Keratinocyte (primary cell): ENCODE data around the gene CYP4F8. TPM values are rescaled to one million over a fixed set of nuclear protein-coding genes. Genes with fewer than 3 reads are reported as not detected.

Experiments used
- DNase-seq: peaks from one replicate; pipeline ENCODE4 v3.0.0-alpha.2; 2011; ENCODE audit warnings: low read depth, missing footprints, low spot score
- FAIRE-seq: peaks from 2 replicates; lab custom pipeline; 2011; peaks lifted over from hg19 to GRCh38; lab: Jason Lieb, UNC
- H2AFZ ChIP-seq: 2 replicates; pipeline ENCODE4 v1.6.0; 2012; ENCODE audit warnings: low read length, control low read depth, inconsistent platforms; ENCODE audit not compliant: control insufficient read depth
- H3K27ac ChIP-seq: 2 replicates; pipeline ENCODE4 v1.5.1; 2011; ENCODE audit warnings: low read length; ENCODE audit not compliant: control insufficient read depth, insufficient read depth
- H3K27me3 ChIP-seq: 3 replicates; pipeline ENCODE4 v1.6.0; 2011; ENCODE audit warnings: low read length; ENCODE audit not compliant: control insufficient read depth, insufficient read depth; ENCODE audit errors: extremely low read depth
- H3K36me3 ChIP-seq, 2 experiments: 2 replicates in 1 of 2; 3 replicates in 1 of 2; pipeline ENCODE4 v1.5.1; 2011; ENCODE audit warnings: low read length in 2 of 2, mild to moderate bottlenecking in 1 of 2; ENCODE audit not compliant: control insufficient read depth in 2 of 2, insufficient read depth in 2 of 2; ENCODE audit errors: extremely low read depth in 1 of 2
- H3K4me1 ChIP-seq: 3 replicates; pipeline ENCODE4 v1.5.1; 2011; ENCODE audit warnings: low read length; ENCODE audit not compliant: control insufficient read depth, insufficient read depth; ENCODE audit errors: extremely low read depth
- H3K4me2 ChIP-seq: 3 replicates; pipeline ENCODE4 v1.6.0; 2011; ENCODE audit warnings: low read depth, low read length; ENCODE audit not compliant: control insufficient read depth, insufficient read depth; ENCODE audit errors: extremely low read depth
- H3K4me3 ChIP-seq, 3 experiments: fragments of 200-600 bp in 1 of 3; sonication (generic) in 1 of 3; 2 replicates in 2 of 3; 3 replicates in 1 of 3; pipeline ENCODE4 v1.5.1; 2011 to 2016; ENCODE audit warnings: low read length in 3 of 3, mild to moderate bottlenecking in 3 of 3, control low read depth in 2 of 3, inconsistent platforms in 1 of 3, low read depth in 1 of 3, mixed read lengths in 1 of 3, mixed run types in 1 of 3, moderate library complexity in 1 of 3; ENCODE audit not compliant: control insufficient read depth in 2 of 3, insufficient read depth in 2 of 3; ENCODE audit errors: extremely low read depth in 1 of 3
- H3K79me2 ChIP-seq: 2 replicates; pipeline ENCODE4 v1.6.0; 2012; ENCODE audit warnings: low read length; ENCODE audit not compliant: control insufficient read depth, insufficient read depth
- H3K9ac ChIP-seq: 3 replicates; pipeline ENCODE4 v1.6.0; 2011; ENCODE audit warnings: low read length; ENCODE audit not compliant: control insufficient read depth, insufficient read depth; ENCODE audit errors: extremely low read depth
- H3K9me1 ChIP-seq: 3 replicates; pipeline ENCODE4 v1.6.0; 2011; ENCODE audit warnings: low read length; ENCODE audit not compliant: control insufficient read depth, insufficient read depth; ENCODE audit errors: extremely low read depth
- H3K9me3 ChIP-seq: 2 replicates; pipeline ENCODE4 v1.5.1; 2012; ENCODE audit warnings: low read depth, low read length; ENCODE audit not compliant: control insufficient read depth
- H4K20me1 ChIP-seq: 3 replicates; pipeline ENCODE4 v1.6.0; 2011; ENCODE audit warnings: low read length; ENCODE audit not compliant: control insufficient read depth, insufficient read depth; ENCODE audit errors: extremely low read depth
- EZH2 ChIP-seq: IDR thresholded peaks from one replicate; pipeline ENCODE4 v1.6.1; 2012; ENCODE audit warnings: inconsistent platforms, mild to moderate bottlenecking, low read length, moderate library complexity
- dilution Hi-C: fragments of 300-500 bp; cut with MboI; formaldehyde crosslinking; loops from one replicate; pipeline ENCODE4 v1.7.0; 2020; ENCODE audit warnings: low sequenced_read_pairs; ENCODE audit not compliant: extremely low pct_ligation_motif_present
- polyA plus RNA-seq, 5 experiments: library from polyadenylated mRNA; depleted of rRNA in 3 of 5; stranded (reverse) in 3 of 5; stranded (forward) in 1 of 5; unstranded in 1 of 5; fragments of >200 nt; gene quantifications; 1 replicate in 1 of 5; 2 replicates in 3 of 5; 3 replicates in 1 of 5; pipeline versions ENCODE4 v1.2.1 to v1.2.3, GENCODE V29; 2011 to 2012; ENCODE audit warnings: missing spikeins in 2 of 5, low read depth in 1 of 5, low replicate concordance in 1 of 5
- TF ChIP-seq, protein P1 (sequence below), 3 experiments: IDR thresholded peaks in 1 of 3; conservative IDR thresholded peaks in 1 of 3; optimal IDR thresholded peaks in 1 of 3; 2 replicates in 2 of 3; 3 replicates in 1 of 3; pipeline versions ENCODE3 to v1.5.1; 2011; ENCODE audit warnings: low read length in 3 of 3, mild to moderate bottlenecking in 3 of 3, moderate library complexity in 2 of 3, control low read depth in 1 of 3, inconsistent platforms in 1 of 3; ENCODE audit not compliant: insufficient read depth in 2 of 3; ENCODE audit errors: extremely low read depth in 1 of 3

CYP4F8 gene
- polyA plus RNA-seq, 1 donor (not counting 4 experiments of a cell fraction or from before 2014, with no cell fraction given) = not detected

DNA sequence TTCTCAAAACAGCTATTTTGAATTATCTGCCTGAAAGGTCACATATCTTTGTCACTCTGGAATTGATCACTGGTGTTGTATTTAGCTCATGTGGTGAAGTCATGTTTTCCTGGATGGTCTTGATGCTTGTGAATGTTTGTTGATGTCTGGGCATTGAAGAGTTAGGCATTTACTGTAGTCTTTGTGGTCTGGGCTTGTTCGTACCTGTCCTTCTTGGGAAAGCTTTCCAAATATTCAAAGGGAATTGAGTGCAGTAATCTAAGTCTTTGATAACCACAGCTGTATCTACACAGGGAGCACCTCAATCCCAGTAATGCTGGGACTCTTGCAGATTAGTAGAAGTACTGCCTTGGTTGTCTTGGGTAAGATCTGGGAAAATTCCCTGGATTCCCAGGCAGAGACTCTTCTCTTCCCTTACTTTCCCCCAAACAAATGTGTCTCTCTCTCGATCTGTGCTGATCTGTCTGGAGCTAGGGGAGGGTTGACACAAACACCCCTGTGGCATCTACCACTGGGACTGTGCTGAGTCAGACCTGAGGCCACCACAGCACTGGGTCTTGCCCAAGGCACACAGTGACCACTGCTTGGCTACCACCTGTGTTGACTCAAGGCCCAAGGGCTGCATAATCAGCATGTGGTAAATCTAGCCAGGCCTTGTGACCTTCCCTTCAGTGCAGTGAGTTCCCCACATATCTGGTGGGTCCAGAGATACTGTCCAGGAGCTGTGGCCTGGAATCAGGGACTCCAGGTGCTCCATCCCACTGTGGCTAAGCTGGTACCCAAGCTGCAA is 20.2 kb downstream of the CYP4F8 start:
- H3K4me1 ChIP-seq = no peaks in the 10 kb centered on the region
- no peak overlapping the region for H3K9ac ChIP-seq
- H3K9me3 ChIP-seq = no peaks in the 10 kb centered on the region
- no peaks in the 10 kb centered on the region for H3K27me3 ChIP-seq
- H3K27ac ChIP-seq = no peak overlapping the region
- dilution Hi-C loops = no loop called here
- TF ChIP-seq, protein P1, sequence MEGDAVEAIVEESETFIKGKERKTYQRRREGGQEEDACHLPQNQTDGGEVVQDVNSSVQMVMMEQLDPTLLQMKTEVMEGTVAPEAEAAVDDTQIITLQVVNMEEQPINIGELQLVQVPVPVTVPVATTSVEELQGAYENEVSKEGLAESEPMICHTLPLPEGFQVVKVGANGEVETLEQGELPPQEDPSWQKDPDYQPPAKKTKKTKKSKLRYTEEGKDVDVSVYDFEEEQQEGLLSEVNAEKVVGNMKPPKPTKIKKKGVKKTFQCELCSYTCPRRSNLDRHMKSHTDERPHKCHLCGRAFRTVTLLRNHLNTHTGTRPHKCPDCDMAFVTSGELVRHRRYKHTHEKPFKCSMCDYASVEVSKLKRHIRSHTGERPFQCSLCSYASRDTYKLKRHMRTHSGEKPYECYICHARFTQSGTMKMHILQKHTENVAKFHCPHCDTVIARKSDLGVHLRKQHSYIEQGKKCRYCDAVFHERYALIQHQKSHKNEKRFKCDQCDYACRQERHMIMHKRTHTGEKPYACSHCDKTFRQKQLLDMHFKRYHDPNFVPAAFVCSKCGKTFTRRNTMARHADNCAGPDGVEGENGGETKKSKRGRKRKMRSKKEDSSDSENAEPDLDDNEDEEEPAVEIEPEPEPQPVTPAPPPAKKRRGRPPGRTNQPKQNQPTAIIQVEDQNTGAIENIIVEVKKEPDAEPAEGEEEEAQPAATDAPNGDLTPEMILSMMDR (optimal IDR thresholded peaks at IDR 0.05 in 1 of 3, IDR thresholded peaks at IDR 0.05 in 1 of 3, conservative IDR thresholded peaks at IDR 0.05 in 1 of 3; ENCODE audit: extremely low read depth in 1 of 3, insufficient read depth in 2 of 3, low read length in 3 of 3) = no peak
- TF ChIP-seq EZH2 = no peak
- no peaks in the 10 kb centered on the region for H3K9me1 ChIP-seq
- no peaks in the 10 kb centered on the region for H3K36me3 ChIP-seq
- H4K20me1 ChIP-seq = no peaks in the 10 kb centered on the region
- no peak overlapping the region for H2AFZ ChIP-seq
- H3K4me2 ChIP-seq = no peak overlapping the region
- FAIRE-seq (no peak), DNase-seq (no peak)
- no peak overlapping the region for H3K4me3 ChIP-seq
- H3K79me2 ChIP-seq = no peaks in the 10 kb centered on the region

DNA sequence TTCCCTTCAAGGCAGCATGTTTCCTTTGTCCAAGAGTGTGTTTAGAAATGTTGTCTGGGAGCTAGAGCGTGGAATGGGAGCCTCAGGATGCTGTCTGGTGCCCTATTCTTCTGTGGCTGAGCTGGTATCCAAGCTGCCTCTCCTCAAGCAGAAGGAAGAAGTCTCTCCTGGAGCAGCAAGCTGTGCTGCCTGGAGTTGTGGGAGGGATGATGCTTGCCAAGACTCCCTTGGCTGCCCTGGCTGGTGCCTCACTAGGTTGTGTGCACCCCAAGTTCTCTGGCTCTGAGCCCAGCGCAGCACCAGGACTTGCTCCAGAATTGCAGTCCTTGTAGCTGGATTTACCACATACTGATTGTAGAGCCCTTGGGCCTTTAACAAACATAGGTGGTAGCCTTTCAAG is 21.0 kb downstream of the CYP4F8 start:
- Histone ChIP-seq H3K9me1 (no peaks in the 10 kb centered on the region), H3K9me3 (no peaks in the 10 kb centered on the region), H3K27ac (no peak overlapping the region), H3K36me3 (no peaks in the 10 kb centered on the region), H3K27me3 (no peaks in the 10 kb centered on the region), H2AFZ (no peak overlapping the region), H3K79me2 (no peaks in the 10 kb centered on the region), H4K20me1 (no peaks in the 10 kb centered on the region), H3K9ac (no peak overlapping the region), H3K4me1 (no peaks in the 10 kb centered on the region), H3K4me2 (no peak overlapping the region), H3K4me3 (no peak overlapping the region)
- dilution Hi-C loops = no loop called here
- no peak for TF ChIP-seq EZH2
- TF ChIP-seq, protein P1 (optimal IDR thresholded peaks at IDR 0.05 in 1 of 3, IDR thresholded peaks at IDR 0.05 in 1 of 3, conservative IDR thresholded peaks at IDR 0.05 in 1 of 3; ENCODE audit: extremely low read depth in 1 of 3, insufficient read depth in 2 of 3, low read length in 3 of 3) = no peak
- no peak for DNase-seq
- FAIRE-seq = no peak
